Neural progenitor cell (in vitro differentiated cells): ENCODE measurements around the gene VAMP2. TPM values are rescaled to one million over a fixed set of nuclear protein-coding genes. Genes with fewer than 3 reads are reported as not detected.

Experiments used
- DNase-seq: peaks from one replicate; pipeline ENCODE4 v3.0.0-alpha.2; 2016; ENCODE audit warnings: low spot score
- H2AFZ ChIP-seq: fragments of 200-600 bp; sonication (generic); replicated peaks from 2 replicates; pipeline ENCODE4 v1.6.1; 2016; ENCODE audit warnings: antibody characterized with exemption
- H3F3A ChIP-seq: fragments of 200-600 bp; sonication (generic); 2 replicates; pipeline ENCODE4 v1.6.1; 2016; ENCODE audit warnings: antibody characterized with exemption, low read depth
- H3K27ac ChIP-seq: fragments of 200-600 bp; sonication (generic); 2 replicates; pipeline ENCODE4 v1.5.1; 2016; ENCODE audit warnings: mild to moderate bottlenecking
- H3K27me3 ChIP-seq: fragments of 200-600 bp; sonication (generic); 2 replicates; pipeline ENCODE4 v1.6.1; 2016; ENCODE audit warnings: mild to moderate bottlenecking, moderate library complexity
- H3K36me3 ChIP-seq: fragments of 200-600 bp; sonication (generic); 2 replicates; pipeline ENCODE4 v1.5.1; 2016
- H3K4me1 ChIP-seq: fragments of 200-600 bp; sonication (generic); 2 replicates; pipeline ENCODE4 v1.6.1; 2016; ENCODE audit warnings: mixed run types
- H3K4me2 ChIP-seq: fragments of 200-600 bp; sonication (generic); 2 replicates; pipeline ENCODE4 v1.6.1; 2016
- H3K4me3 ChIP-seq: fragments of 200-600 bp; sonication (generic); 2 replicates; pipeline ENCODE4 v1.5.1; 2016
- H3K79me2 ChIP-seq: fragments of 200-600 bp; sonication (generic); 2 replicates; pipeline ENCODE4 v1.6.1; 2016; ENCODE audit warnings: low read depth
- H3K9ac ChIP-seq: fragments of 200-600 bp; sonication (generic); 2 replicates; pipeline ENCODE4 v1.6.1; 2016
- H3K9me3 ChIP-seq: fragments of 200-600 bp; sonication (generic); 2 replicates; pipeline ENCODE4 v1.5.1; 2016; ENCODE audit warnings: low read depth
- H4K20me1 ChIP-seq: fragments of 200-600 bp; sonication (generic); 2 replicates; pipeline ENCODE4 v1.6.1; 2016; ENCODE audit warnings: low read depth
- H3K27ac Mint-ChIP-seq: 3 replicates; pipeline ENCODE4 v1.8.0; 2021; ENCODE audit warnings: mixed read lengths
- H3K27me3 Mint-ChIP-seq: 2 replicates; pipeline ENCODE4 v1.8.0; 2022; ENCODE audit warnings: low read depth, mild to moderate bottlenecking, inconsistent platforms, moderate library complexity, mixed read lengths; ENCODE audit not compliant: insufficient read depth
- H3K36me3 Mint-ChIP-seq: 3 replicates; pipeline ENCODE4 v1.8.0; 2021; ENCODE audit warnings: mixed read lengths
- H3K4me1 Mint-ChIP-seq: 3 replicates; pipeline ENCODE4 v1.8.0; 2021; ENCODE audit warnings: mixed read lengths
- H3K4me3 Mint-ChIP-seq: 3 replicates; pipeline ENCODE4 v1.8.0; 2021; ENCODE audit warnings: mild to moderate bottlenecking, moderate library complexity, mixed read lengths
- H3K9me3 Mint-ChIP-seq: 3 replicates; pipeline ENCODE4 v1.8.0; 2020; ENCODE audit warnings: mixed read lengths
- CTCF ChIP-seq: fragments of 200-600 bp; sonication (generic); IDR thresholded peaks from 2 replicates; pipeline ENCODE4 v1.5.1; 2017; ENCODE audit warnings: antibody characterized with exemption, mild to moderate bottlenecking
- EZH2 ChIP-seq: fragments of 200-600 bp; sonication (generic); IDR thresholded peaks from 2 replicates; pipeline ENCODE4 v1.6.1; 2017; ENCODE audit warnings: antibody characterized with exemption, mild to moderate bottlenecking, moderate library complexity
- EZH2phosphoT487 ChIP-seq: fragments of 200-600 bp; sonication (generic); IDR thresholded peaks from 2 replicates; pipeline ENCODE4 v1.6.1; 2017; ENCODE audit warnings: antibody characterized with exemption
- total RNA-seq: library from RNA; depleted of rRNA; stranded (reverse); fragments of >200 nt; gene quantifications from 2 replicates; pipeline ENCODE4 v1.2.3, GENCODE V29; 2015; ENCODE audit warnings: low replicate concordance

Gene VAMP2
- total RNA-seq, 1 donor from 2014 or later: 11.7 TPM

GRCh38 chr17:8159459-8160223 lies 3.1 kb downstream of the VAMP2 start:
- no peak overlapping the region for H3K4me3 ChIP-seq
- H3K9ac ChIP-seq: no peak overlapping the region
- no peak for DNase-seq

GRCh38 chr17:8159032-8159400 lies 3.7 kb downstream of the VAMP2 start:
- no peak for TF ChIP-seq EZH2
- TF ChIP-seq CTCF: no peak
- TF ChIP-seq EZH2phosphoT487: no peak
- peaks cover 7% of the 10 kb centered on the region for H3K36me3 Mint-ChIP-seq
- no peak for DNase-seq
- peaks cover 5% of the 10 kb centered on the region for H3K27me3 Mint-ChIP-seq
- no peaks in the 10 kb centered on the region for H3K9me3 Mint-ChIP-seq
- H3K36me3 ChIP-seq: peaks cover 4% of the 10 kb centered on the region
- H3K4me3 ChIP-seq: no peak overlapping the region
- H3K27me3 ChIP-seq: no peaks in the 10 kb centered on the region
- H3K4me1 ChIP-seq: peaks cover 28% of the 10 kb centered on the region
- H3K27ac ChIP-seq: no peak overlapping the region
- H2AFZ ChIP-seq: no peak overlapping the region
- H3K79me2 ChIP-seq: peaks cover 19% of the 10 kb centered on the region
- peak overlapping the region; percentile 71 for H3K4me3 Mint-ChIP-seq
- H3K4me1 Mint-ChIP-seq: peaks cover 29% of the 10 kb centered on the region
- H3F3A ChIP-seq: peaks cover 69% of the 10 kb centered on the region
- no peak overlapping the region for H3K27ac Mint-ChIP-seq
- peaks cover 39% of the 10 kb centered on the region for H4K20me1 ChIP-seq
- H3K9me3 ChIP-seq: no peaks in the 10 kb centered on the region
- no peak overlapping the region for H3K4me2 ChIP-seq
- H3K9ac ChIP-seq: no peak overlapping the region

More at GRCh38 chr17:8159459-8160223, 3.1 kb downstream of the VAMP2 start:
- peaks cover 3% of the 10 kb centered on the region for H3K27me3 Mint-ChIP-seq
- H3F3A ChIP-seq: peaks cover 69% of the 10 kb centered on the region
- TF ChIP-seq EZH2 (no peak), EZH2phosphoT487 (no peak), CTCF (no peak)
- H3K27ac ChIP-seq: no peak overlapping the region
- H3K4me1 ChIP-seq: peaks cover 30% of the 10 kb centered on the region
- H3K4me2 ChIP-seq: no peak overlapping the region
- H2AFZ ChIP-seq: no peak overlapping the region
- peaks cover 39% of the 10 kb centered on the region for H4K20me1 ChIP-seq
- H3K27me3 ChIP-seq: no peaks in the 10 kb centered on the region
- no peaks in the 10 kb centered on the region for H3K9me3 ChIP-seq
- peaks cover 31% of the 10 kb centered on the region for H3K4me1 Mint-ChIP-seq
- H3K9me3 Mint-ChIP-seq: no peaks in the 10 kb centered on the region
- peaks cover 4% of the 10 kb centered on the region for H3K36me3 ChIP-seq
- no peak overlapping the region for H3K27ac Mint-ChIP-seq
- H3K4me3 Mint-ChIP-seq: peak overlapping the region; percentile 62
- H3K79me2 ChIP-seq: peaks cover 19% of the 10 kb centered on the region
- peaks cover 7% of the 10 kb centered on the region for H3K36me3 Mint-ChIP-seq

- H3K79me2 ChIP-seq: peaks cover 19% of the 10 kb centered on the region
- TF ChIP-seq CTCF (peak; percentile 84), EZH2 (no peak)
- no peaks in the 10 kb centered on the region for H3K9me3 ChIP-seq
- H3K36me3 Mint-ChIP-seq: peaks cover 7% of the 10 kb centered on the region
- H3K27ac ChIP-seq: no peak overlapping the region
- H3K27me3 ChIP-seq: no peaks in the 10 kb centered on the region
- H3K4me1 ChIP-seq: peaks cover 22% of the 10 kb centered on the region
- H3K27ac Mint-ChIP-seq: no peak overlapping the region
- no peak overlapping the region for H3K4me3 ChIP-seq
- peaks cover 4% of the 10 kb centered on the region for H3K36me3 ChIP-seq
- H4K20me1 ChIP-seq: peaks cover 39% of the 10 kb centered on the region
- no peak overlapping the region for H3K4me2 ChIP-seq
- DNase-seq: peak; percentile 87
- no peaks in the 10 kb centered on the region for H3K9me3 Mint-ChIP-seq
- H3K27me3 Mint-ChIP-seq: peaks cover 5% of the 10 kb centered on the region
- H3K9ac ChIP-seq: no peak overlapping the region
- peaks cover 28% of the 10 kb centered on the region for H3K4me1 Mint-ChIP-seq
- H2AFZ ChIP-seq: no peak overlapping the region
- peaks cover 71% of the 10 kb centered on the region for H3F3A ChIP-seq
- peak overlapping the region; percentile 71 for H3K4me3 Mint-ChIP-seq
Measured at GRCh38 chr17:8158267-8159031, 4.3 kb downstream of the VAMP2 start.
